ENCODE results near the gene CCDC7.
"Not testable (repeated sequence)": the region's sequence is repeated elsewhere in the genome, so short reads cannot be mapped to it uniquely, and the experiment has no call there.

The CCDC7 gene

GRCh38 chr10:32445740-32446535 lies at the start of gene CCDC7:
CCDC7 (plus strand) TSS chr10:32446140; CDS start chr10:32451643, 5,503 bp downstream.
- in situ Hi-C loops (cut with MboI; ENCODE audit: low sequenced_read_pairs) = no loop called here

- in situ Hi-C loops (cut with MboI; ENCODE audit: low sequenced_read_pairs) = not testable (repeated sequence)
Measured at GRCh38 chr10:32397163-32397562, 48.8 kb upstream of the CCDC7 start.

- in situ Hi-C loops (cut with MboI; ENCODE audit: low sequenced_read_pairs) = not testable (repeated sequence)
Measured at GRCh38 chr10:32399720-32400119, 46.2 kb upstream of the CCDC7 start.

- in situ Hi-C loops (cut with MboI; ENCODE audit: low sequenced_read_pairs) = no loop called here
Measured at GRCh38 chr10:32400961-32401360, 45.0 kb upstream of the CCDC7 start.

- in situ Hi-C loops (cut with MboI; ENCODE audit: low sequenced_read_pairs) = no loop called here
Measured at GRCh38 chr10:32402499-32402898, 43.4 kb upstream of the CCDC7 start.

- in situ Hi-C loops (cut with MboI; ENCODE audit: low sequenced_read_pairs) = no loop called here
Measured at GRCh38 chr10:32403091-32403490, 42.8 kb upstream of the CCDC7 start.

GRCh38 chr10:32408690-32409089 lies 37.2 kb upstream of the CCDC7 start:
- in situ Hi-C loops (cut with MboI; ENCODE audit: low sequenced_read_pairs) = no loop called here

- in situ Hi-C loops (cut with MboI; ENCODE audit: low sequenced_read_pairs) = no loop called here
Measured at GRCh38 chr10:32409741-32410140, 36.2 kb upstream of the CCDC7 start.

- in situ Hi-C loops (cut with MboI; ENCODE audit: low sequenced_read_pairs) = no loop called here
Measured at GRCh38 chr10:32410569-32410968, 35.4 kb upstream of the CCDC7 start.

GRCh38 chr10:32411797-32412498 lies 34.0 kb upstream of the CCDC7 start:
- in situ Hi-C loops (cut with MboI; ENCODE audit: low sequenced_read_pairs) = no loop called here

GRCh38 chr10:32412499-32412853 lies 33.5 kb upstream of the CCDC7 start:
- in situ Hi-C loops (cut with MboI; ENCODE audit: low sequenced_read_pairs) = no loop called here

- in situ Hi-C loops (cut with MboI; ENCODE audit: low sequenced_read_pairs) = no loop called here
Measured at GRCh38 chr10:32413513-32413912, 32.4 kb upstream of the CCDC7 start.

GRCh38 chr10:32415361-32415760 lies 30.6 kb upstream of the CCDC7 start:
- in situ Hi-C loops (cut with MboI; ENCODE audit: low sequenced_read_pairs) = no loop called here

GRCh38 chr10:32417911-32418547 lies 27.9 kb upstream of the CCDC7 start:
- in situ Hi-C loops (cut with MboI; ENCODE audit: low sequenced_read_pairs) = no loop called here

- in situ Hi-C loops (cut with MboI; ENCODE audit: low sequenced_read_pairs) = no loop called here
Measured at GRCh38 chr10:32418572-32418971, 27.4 kb upstream of the CCDC7 start.

GRCh38 chr10:32419615-32420014 lies 26.3 kb upstream of the CCDC7 start:
- in situ Hi-C loops (cut with MboI; ENCODE audit: low sequenced_read_pairs) = no loop called here

- in situ Hi-C loops (cut with MboI; ENCODE audit: low sequenced_read_pairs) = no loop called here
Measured at GRCh38 chr10:32426186-32426585, 19.8 kb upstream of the CCDC7 start.

- in situ Hi-C loops (cut with MboI; ENCODE audit: low sequenced_read_pairs) = no loop called here
Measured at GRCh38 chr10:32433542-32433941, 12.4 kb upstream of the CCDC7 start.

- in situ Hi-C loops (cut with MboI; ENCODE audit: low sequenced_read_pairs) = no loop called here
Measured at GRCh38 chr10:32436215-32436614, 9.7 kb upstream of the CCDC7 start.

GRCh38 chr10:32437334-32437733 lies 8.6 kb upstream of the CCDC7 start:
- in situ Hi-C loops (cut with MboI; ENCODE audit: low sequenced_read_pairs) = no loop called here

- in situ Hi-C loops (cut with MboI; ENCODE audit: low sequenced_read_pairs) = no loop called here
Measured at GRCh38 chr10:32445036-32445435, 904 bp upstream of the CCDC7 start.

All from hTERT RPE-1 (cell line).